ENCODE measurements around the gene RRP36. TPM values are rescaled to one million over a fixed set of nuclear protein-coding genes. Genes with fewer than 3 reads are reported as not detected.

Gene RRP36
- total RNA-seq, 1 experiment from 2014 or later = 115 TPM

DNA sequence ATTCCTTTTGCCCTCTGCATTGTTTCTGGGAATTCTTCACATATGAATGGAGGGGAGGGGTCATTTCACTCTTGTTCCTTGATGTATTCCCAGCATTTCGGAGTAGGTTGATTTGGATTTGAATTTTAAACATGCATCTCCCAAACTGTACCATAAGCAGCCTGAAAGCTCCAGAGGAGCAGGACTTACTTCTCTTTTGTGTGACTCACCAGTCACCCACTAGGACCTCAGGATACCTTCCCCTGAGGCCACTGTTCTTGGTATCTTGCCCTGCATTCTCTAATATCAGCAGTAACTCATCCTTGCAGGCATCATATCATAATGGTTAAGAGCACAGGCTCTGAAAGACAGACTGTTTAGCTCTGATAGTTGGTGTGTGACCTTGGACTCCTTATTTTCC is 37.1 kb downstream of the RRP36 start:
- Histone ChIP-seq H3K36me3 (ENCODE audit: insufficient read depth, low read length, poor library complexity, severe bottlenecking) (peaks cover 8% of the 10 kb centered on the region), H3K4me1 (ENCODE audit: insufficient read depth, low read length, poor library complexity, severe bottlenecking) (peaks cover 18% of the 10 kb centered on the region), H3K27me3 (replicated peaks; ENCODE audit: insufficient read depth, low read depth, low read length, poor library complexity) (no peaks in the 10 kb centered on the region), H3K9me3 (ENCODE audit: low read depth, low read length, poor library complexity, severe bottlenecking) (no peaks in the 10 kb centered on the region), H3K27ac (ENCODE audit: low read depth, low read length, poor library complexity, severe bottlenecking) (peak overlapping the region; percentile 84), H3K4me3 (ENCODE audit: low read depth, low read length, poor library complexity, severe bottlenecking) (peak overlapping the region; percentile 88)
- CTCF ChIA-PET = no interaction called here
- no TSS peak for BruUV-seq (replicated peaks)
- TF ChIP-seq EZH2 (IDR thresholded peaks at IDR 0.05; ENCODE audit: borderline replicate concordance, low read depth, low read length, poor library complexity, severe bottlenecking) = no peak
- TF ChIP-seq, protein P1, sequence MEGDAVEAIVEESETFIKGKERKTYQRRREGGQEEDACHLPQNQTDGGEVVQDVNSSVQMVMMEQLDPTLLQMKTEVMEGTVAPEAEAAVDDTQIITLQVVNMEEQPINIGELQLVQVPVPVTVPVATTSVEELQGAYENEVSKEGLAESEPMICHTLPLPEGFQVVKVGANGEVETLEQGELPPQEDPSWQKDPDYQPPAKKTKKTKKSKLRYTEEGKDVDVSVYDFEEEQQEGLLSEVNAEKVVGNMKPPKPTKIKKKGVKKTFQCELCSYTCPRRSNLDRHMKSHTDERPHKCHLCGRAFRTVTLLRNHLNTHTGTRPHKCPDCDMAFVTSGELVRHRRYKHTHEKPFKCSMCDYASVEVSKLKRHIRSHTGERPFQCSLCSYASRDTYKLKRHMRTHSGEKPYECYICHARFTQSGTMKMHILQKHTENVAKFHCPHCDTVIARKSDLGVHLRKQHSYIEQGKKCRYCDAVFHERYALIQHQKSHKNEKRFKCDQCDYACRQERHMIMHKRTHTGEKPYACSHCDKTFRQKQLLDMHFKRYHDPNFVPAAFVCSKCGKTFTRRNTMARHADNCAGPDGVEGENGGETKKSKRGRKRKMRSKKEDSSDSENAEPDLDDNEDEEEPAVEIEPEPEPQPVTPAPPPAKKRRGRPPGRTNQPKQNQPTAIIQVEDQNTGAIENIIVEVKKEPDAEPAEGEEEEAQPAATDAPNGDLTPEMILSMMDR (conservative IDR thresholded peaks at IDR 0.05; ENCODE audit: low read depth, low read length) = no peak
- intact Hi-C loops (cut with micrococcal nuclease; ENCODE audit: unreplicated experiment) = no loop called here
- POLR2A ChIA-PET (ENCODE audit: low non-redundant PET) = no interaction called here
- DNase-seq (ENCODE audit: low spot score) = no peak

DNA sequence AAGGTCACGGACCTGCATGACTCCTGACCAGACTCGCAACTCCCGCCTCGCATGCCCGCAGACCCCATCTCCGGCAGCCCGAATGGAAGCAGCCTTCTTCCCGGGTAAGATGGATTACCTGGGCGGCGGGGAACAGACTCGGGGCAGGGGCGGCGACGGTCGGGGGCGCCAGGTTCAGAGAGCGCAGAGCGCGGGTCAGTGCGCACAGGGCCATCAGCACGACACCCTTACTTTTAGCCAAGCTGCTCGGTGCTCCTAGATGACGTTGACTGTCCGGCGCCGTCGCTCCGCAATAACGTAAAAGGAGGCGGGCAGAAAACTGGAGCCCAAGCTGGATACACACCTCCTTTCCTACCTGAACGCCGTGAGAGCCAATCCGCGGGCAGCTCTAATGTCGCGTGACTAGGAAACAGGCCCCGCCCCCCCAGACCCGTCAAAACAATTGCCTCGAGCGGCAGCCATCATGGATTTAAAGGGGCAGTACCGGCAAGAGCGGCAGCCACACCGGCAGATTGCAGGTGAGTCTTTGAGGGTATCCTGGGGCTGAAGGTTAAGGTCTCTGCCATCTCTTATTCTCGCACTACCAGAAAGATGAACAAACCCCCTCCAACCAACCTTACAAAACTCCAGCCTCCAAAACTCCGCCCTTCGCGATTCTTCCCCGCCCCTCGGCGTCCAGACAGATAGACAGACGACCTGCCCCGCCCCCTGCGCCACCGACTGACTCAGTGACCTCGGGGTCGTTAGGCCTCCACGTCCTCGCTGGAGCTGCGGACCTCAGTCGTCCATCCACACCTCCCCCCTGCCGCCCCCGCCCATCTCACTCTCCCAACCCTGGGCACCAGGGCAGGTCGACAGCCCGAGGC is 38.0 kb downstream of the RRP36 start, which contains the start of the genes KLC4 and MRPL2:
Gene KLC4, plus strand, starts transcription at position 464 of the 866 bp plus-strand sequence. CDS start 1,705 bp downstream, outside the sequence.
Gene MRPL2, minus strand, starts transcription at position 267 of the 866 bp plus-strand sequence. Its CDS starts 53 bp downstream, at position 214.
- Histone ChIP-seq H3K27ac (ENCODE audit: low read depth, low read length, poor library complexity, severe bottlenecking) (peak within 1 kb of the TSS; percentile 84), H3K4me1 (ENCODE audit: insufficient read depth, low read length, poor library complexity, severe bottlenecking) (peaks cover 13% of the 10 kb centered on the region), H3K9me3 (ENCODE audit: low read depth, low read length, poor library complexity, severe bottlenecking) (no peaks in the 10 kb centered on the region), H3K27me3 (replicated peaks; ENCODE audit: insufficient read depth, low read depth, low read length, poor library complexity) (no peaks in the 10 kb centered on the region), H3K4me3 (ENCODE audit: low read depth, low read length, poor library complexity, severe bottlenecking) (peak within 1 kb of the TSS; percentile 88), H3K36me3 (ENCODE audit: insufficient read depth, low read length, poor library complexity, severe bottlenecking) (peaks cover 8% of the 10 kb centered on the region)
- ChIA-PET CTCF (interaction anchor here (0.9 kb wide), 1 partner anchor 84 kb away, joined by 5 read pairs; no protein-coding TSS in a partner anchor), POLR2A (ENCODE audit: low non-redundant PET) (interaction anchor here (0.9 kb wide), 1 partner anchor 15 kb away, joined by 3 read pairs; no protein-coding TSS in a partner anchor)
- BruUV-seq (replicated peaks) = no TSS peak
- DNase-seq (ENCODE audit: low spot score) = peak; percentile 99
- TF ChIP-seq EZH2 (IDR thresholded peaks at IDR 0.05; ENCODE audit: borderline replicate concordance, low read depth, low read length, poor library complexity, severe bottlenecking) = no peak
- TF ChIP-seq, protein P1 (conservative IDR thresholded peaks at IDR 0.05; ENCODE audit: low read depth, low read length) = no peak
- intact Hi-C loops (cut with micrococcal nuclease; ENCODE audit: unreplicated experiment) = no loop called here

DNA sequence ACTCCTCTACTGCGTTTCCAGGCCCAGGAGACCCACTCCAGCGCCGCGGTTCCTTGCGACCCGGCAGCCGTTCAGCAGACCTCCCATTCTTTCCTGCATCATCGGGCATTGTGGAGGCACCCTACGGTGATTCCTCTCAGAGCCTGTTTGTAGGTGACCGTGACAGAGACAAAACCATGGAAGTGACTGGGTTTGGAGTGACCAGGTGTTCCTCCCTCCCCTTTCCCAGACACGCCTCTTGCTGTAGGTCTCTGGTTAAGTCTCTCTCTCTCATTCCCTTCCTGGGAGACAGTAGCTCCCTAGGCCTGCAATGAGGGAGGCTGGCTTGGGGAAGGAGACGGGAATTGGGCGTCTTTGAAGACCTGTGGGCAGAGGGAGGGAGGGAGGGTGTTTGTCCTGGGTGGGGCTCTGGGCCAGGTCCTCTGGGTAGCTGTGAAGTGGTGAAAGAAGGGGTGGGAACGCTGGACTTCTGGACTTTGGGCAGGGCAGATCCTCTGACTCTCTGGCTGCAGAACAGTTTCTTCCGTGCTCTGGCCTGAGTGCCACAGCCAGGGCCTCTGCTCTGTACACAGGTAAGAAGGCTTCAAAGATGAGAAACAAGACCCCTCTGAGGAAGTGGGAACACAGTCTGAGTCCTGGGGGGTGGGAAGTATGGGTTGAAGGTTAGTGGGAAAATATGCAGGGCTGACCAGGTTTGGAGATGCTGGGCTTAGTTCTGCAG is 38.8 kb downstream of the RRP36 start:
- peak overlapping the region; percentile 88 for H3K4me3 ChIP-seq (ENCODE audit: low read depth, low read length, poor library complexity, severe bottlenecking)
- peak overlapping the region; percentile 84 for H3K27ac ChIP-seq (ENCODE audit: low read depth, low read length, poor library complexity, severe bottlenecking)
- peaks cover 8% of the 10 kb centered on the region for H3K36me3 ChIP-seq (ENCODE audit: insufficient read depth, low read length, poor library complexity, severe bottlenecking)
- no peaks in the 10 kb centered on the region for H3K27me3 ChIP-seq (replicated peaks; ENCODE audit: insufficient read depth, low read depth, low read length, poor library complexity)
- H3K4me1 ChIP-seq (ENCODE audit: insufficient read depth, low read length, poor library complexity, severe bottlenecking) = peaks cover 13% of the 10 kb centered on the region
- no peak for DNase-seq (ENCODE audit: low spot score)
- ChIA-PET POLR2A (ENCODE audit: low non-redundant PET) (no interaction called here), CTCF (no interaction called here)
- BruUV-seq (replicated peaks) = TSS peak; percentile 65
- intact Hi-C loops (cut with micrococcal nuclease; ENCODE audit: unreplicated experiment) = no loop called here
- TF ChIP-seq EZH2 (IDR thresholded peaks at IDR 0.05; ENCODE audit: borderline replicate concordance, low read depth, low read length, poor library complexity, severe bottlenecking) = no peak
- TF ChIP-seq, protein P1 (conservative IDR thresholded peaks at IDR 0.05; ENCODE audit: low read depth, low read length) = no peak
- H3K9me3 ChIP-seq (ENCODE audit: low read depth, low read length, poor library complexity, severe bottlenecking) = no peaks in the 10 kb centered on the region
